HepG2 (cell line): ENCODE measurements around the gene PLK3. TPM values are rescaled to one million over a fixed set of nuclear protein-coding genes. Genes with fewer than 3 reads are reported as not detected.

Experiments
- AHR ChIP-seq: IDR thresholded peaks from 2 replicates; pipeline ENCODE4 v1.6.1; 2018; ENCODE audit warnings: missing genetic modification reagents, missing compliant biosample characterization
- CAMTA2 ChIP-seq: sonication (generic); formaldehyde crosslinking; IDR thresholded peaks from 2 replicates; pipeline ENCODE4 v1.4.0; 2020; ENCODE audit warnings: mild to moderate bottlenecking, missing genetic modification reagents, borderline replicate concordance
- CEBPB ChIP-seq: IDR thresholded peaks from 2 replicates; pipeline ENCODE4 v1.6.1; 2011; ENCODE audit warnings: low read depth, low read length, improper control_type of control experiment, borderline replicate concordance
- CREBL2 ChIP-seq: sonication (generic); formaldehyde crosslinking; IDR thresholded peaks from 2 replicates; pipeline ENCODE4 v1.8.1; 2023; ENCODE audit warnings: missing genetic modification reagents, mild to moderate bottlenecking, borderline replicate concordance
- FOSL2 ChIP-seq: sonication (generic); formaldehyde crosslinking; IDR thresholded peaks from 2 replicates; pipeline ENCODE4 v1.4.0; 2020; ENCODE audit warnings: missing genetic modification reagents
- FOXA3 ChIP-seq: IDR thresholded peaks from 2 replicates; pipeline ENCODE4 v1.6.1; 2016; ENCODE audit warnings: missing genetic modification reagents, missing compliant biosample characterization
- FOXC1 ChIP-seq: sonication (generic); formaldehyde crosslinking; IDR thresholded peaks from 2 replicates; pipeline ENCODE4 v1.8.0; 2022; ENCODE audit warnings: mild to moderate bottlenecking, missing genetic modification reagents, borderline replicate concordance
- GPBP1L1 ChIP-seq: sonication (generic); formaldehyde crosslinking; IDR thresholded peaks from 2 replicates; pipeline ENCODE4 v1.5.0; 2020; ENCODE audit warnings: mild to moderate bottlenecking, missing genetic modification reagents
- HNF4A ChIP-seq: sonication (generic); formaldehyde crosslinking; IDR thresholded peaks from 2 replicates; pipeline ENCODE4 v1.4.0; 2020; ENCODE audit warnings: missing genetic modification reagents
- IKZF1 ChIP-seq: fragments of 450-650 bp; IDR thresholded peaks from 2 replicates; pipeline ENCODE4 v1.7.1; 2016
- JARID2 ChIP-seq: sonication (generic); formaldehyde crosslinking; IDR thresholded peaks from 2 replicates; pipeline ENCODE4 v1.8.1; 2023; ENCODE audit warnings: missing genetic modification reagents, inconsistent platforms; ENCODE audit not compliant: insufficient replicate concordance
- MAFK ChIP-seq, 2 experiments: IDR thresholded peaks in 1 of 2; conservative IDR thresholded peaks in 1 of 2; 2 replicates each; pipeline ENCODE4 v1.6.1; 2011; ENCODE audit warnings: improper control_type of control experiment in 2 of 2, low read length in 2 of 2
- MEIS2 ChIP-seq: sonication (generic); formaldehyde crosslinking; IDR thresholded peaks from 2 replicates; pipeline ENCODE4 v1.9.0; 2021; ENCODE audit warnings: mild to moderate bottlenecking, missing genetic modification reagents
- PTBP1 ChIP-seq: fragments of 200-400 bp; formaldehyde crosslinking; IDR thresholded peaks from 2 replicates; pipeline ENCODE4 v1.6.1; 2018; ENCODE audit warnings: low read length, low read depth; ENCODE audit not compliant: poor library complexity, severe bottlenecking
- RFX1 ChIP-seq: fragments of 450-650 bp; IDR thresholded peaks from 2 replicates; pipeline ENCODE4 v1.6.1; 2017
- SMARCE1 ChIP-seq: fragments of 450-650 bp; IDR thresholded peaks from 2 replicates; pipeline ENCODE4 v1.6.1; 2017; ENCODE audit warnings: borderline replicate concordance
- SYNCRIP ChIP-seq: fragments of 200-400 bp; formaldehyde crosslinking; IDR thresholded peaks from 2 replicates; pipeline ENCODE4 v1.6.1; 2018; ENCODE audit warnings: mild to moderate bottlenecking, low read depth, low read length; ENCODE audit not compliant: insufficient read depth
- TOE1 ChIP-seq: sonication (generic); formaldehyde crosslinking; IDR thresholded peaks from 2 replicates; pipeline ENCODE4 v1.4.0; 2020; ENCODE audit warnings: mild to moderate bottlenecking, missing genetic modification reagents
- ZHX2 ChIP-seq, 2 experiments: sonication (generic) in 1 of 2; formaldehyde crosslinking in 1 of 2; IDR thresholded peaks; 2 replicates each; pipeline versions ENCODE4 v1.6.1 to v1.9.0; 2014 to 2022; ENCODE audit warnings: antibody characterized with exemption in 1 of 2, borderline replicate concordance in 1 of 2, inconsistent platforms in 1 of 2, low read depth in 1 of 2, missing genetic modification reagents in 1 of 2
- ZNF24 ChIP-seq: fragments of 450-650 bp; IDR thresholded peaks from 2 replicates; pipeline ENCODE4 v1.6.1; 2017; ENCODE audit warnings: antibody characterized with exemption, mild to moderate bottlenecking
- ZNF274 ChIP-seq: sonication (generic); formaldehyde crosslinking; IDR thresholded peaks from 2 replicates; pipeline ENCODE4 v1.5.1; 2020; ENCODE audit warnings: mild to moderate bottlenecking, missing genetic modification reagents
- ZNF446 ChIP-seq: sonication (generic); formaldehyde crosslinking; IDR thresholded peaks from 2 replicates; pipeline ENCODE4 v1.5.0; 2020; ENCODE audit warnings: mild to moderate bottlenecking, missing genetic modification reagents
- ZNF720 ChIP-seq: sonication (generic); formaldehyde crosslinking; IDR thresholded peaks from 2 replicates; pipeline ENCODE4 v1.4.0; 2020; ENCODE audit warnings: missing genetic modification reagents
- ZSCAN29 ChIP-seq: sonication (generic); formaldehyde crosslinking; conservative IDR thresholded peaks from 2 replicates; pipeline ENCODE4 v1.4.0; 2020; ENCODE audit warnings: mild to moderate bottlenecking, missing genetic modification reagents
- polyA plus RNA-seq, 8 experiments: library from polyadenylated mRNA; depleted of rRNA in 3 of 8; stranded (reverse) in 7 of 8; unstranded in 1 of 8; fragments of >200 nt; fragmentation: Illumina TruSeq in 4 of 8; extraction: Trizol in 4 of 8; gene quantifications; 2 replicates each; pipeline versions ENCODE4 v1.2.1 to v1.2.3, GENCODE V29; 2011 to 2016; ENCODE audit warnings: low read depth in 4 of 8, missing spikeins in 1 of 8, mixed read lengths in 1 of 8; ENCODE audit not compliant: insufficient read depth in 1 of 8
- total RNA-seq, 5 experiments: library from RNA; depleted of rRNA; stranded (reverse); fragments of >200 nt; fragmentation: Illumina TruSeq; extraction: Trizol; gene quantifications; 2 replicates each; pipeline ENCODE4 v1.2.3, GENCODE V29; 2016; ENCODE audit warnings: low read depth in 1 of 5

Gene PLK3
- total and polyA plus RNA-seq, 2 of the 13 experiments (the other 11 are each of a cell fraction or from before 2014, with no cell fraction given): 9.8 to 16.9 TPM

- TF ChIP-seq FOXC1 (peak; percentile 51; the same call in 1 of the 2 replicates), MEIS2 (CRISPR knock-in tag) (peak; percentile 85; the same call in 1 of the 2 replicates), MAFK (conservative IDR thresholded peaks at IDR 0.05 in 1 of 2, IDR thresholded peaks at IDR 0.05 in 1 of 2; ENCODE audit: low read length in 2 of 2) (peak in 1 of 2 experiments; percentile 24; a peak in 1 of 4 replicates), AHR (0 out of 2 replicates have a peak, but pooled peaks have one; percentile 46), CREBL2 (CRISPR knock-in tag) (no peak), ZNF274 (CRISPR knock-in tag) (peak; percentile 81), JARID2 (CRISPR knock-in tag) (no peak), RFX1 (no peak), HNF4A (peak; percentile 28), SMARCE1 (no peak), SYNCRIP (no peak), GPBP1L1 (CRISPR knock-in tag) (no peak), TOE1 (CRISPR knock-in tag) (no peak), CEBPB (no peak), ZHX2 (IDR thresholded peaks at IDR 0.05; ENCODE audit: low read depth) (peak; percentile 93), ZHX2 (CRISPR knock-in tag; IDR thresholded peaks at IDR 0.05; ENCODE audit: borderline replicate concordance) (no peak), CAMTA2 (CRISPR knock-in tag) (no peak), FOSL2 (peak; percentile 54; the same call in 1 of the 2 replicates), ZNF446 (CRISPR knock-in tag) (peak; percentile 87), IKZF1 (no peak), FOXA3 (CRISPR knock-in tag) (peak; percentile 64), PTBP1 (peak; percentile 66), ZNF720 (CRISPR knock-in tag) (no peak), ZSCAN29 (CRISPR knock-in tag) (peak; percentile 70), ZNF24 (no peak)
Measured at GRCh38 chr1:44775078-44775929, 24.9 kb upstream of the PLK3 start, which contains the start of gene RPS8 (continued).
